SK-N-SH (cell line): ENCODE data around the gene DNAH10. TPM values are rescaled to one million over a fixed set of nuclear protein-coding genes. Genes with fewer than 3 reads are reported as not detected.
A peak's percentile ranks its signal among the peaks of the same experiment; 100 is the strongest.

ENCODE experiments used
- CTCF ChIA-PET: fragments of 300-600, 350-600 bp; formaldehyde crosslinking; extraction: SDS; loops from one replicate; lab custom pipeline; 2021; lab: Yijun Ruan, JAX
- POLR2A ChIA-PET: fragments of 350-600 bp; sonication (Branson Sonifier 250); formaldehyde crosslinking; extraction: SDS; loops from one replicate; lab custom pipeline; 2020; ENCODE audit warnings: antibody characterized with exemption, inconsistent platforms; lab: Yijun Ruan, JAX
- DNase-seq: peaks from one replicate; pipeline ENCODE4 v3.0.0; 2012
- H2AFZ ChIP-seq: fragments of 200-600 bp; sonication (generic); 2 replicates; pipeline ENCODE4 v1.8.1; 2016; ENCODE audit warnings: antibody characterized with exemption, mild to moderate bottlenecking, low read depth
- H3F3A ChIP-seq: fragments of 200-600 bp; sonication (generic); replicated peaks from 2 replicates; pipeline ENCODE3; 2016; ENCODE audit warnings: antibody characterized with exemption, mild to moderate bottlenecking; ENCODE audit not compliant: insufficient read depth
- H3K27ac ChIP-seq, 2 experiments: fragments of 200-500 bp in 1 of 2; fragments of 200-600 bp in 1 of 2; sonication (Bioruptor generic) in 1 of 2; sonication (generic), shearing (Covaris generic) in 1 of 2; 2 replicates each; pipeline versions ENCODE4 v1.5.1 to v1.6.1; 2014 to 2016; ENCODE audit warnings: low read depth in 2 of 2, inconsistent platforms in 1 of 2, low read length in 1 of 2, mild to moderate bottlenecking in 1 of 2, mixed read lengths in 1 of 2
- H3K27me3 ChIP-seq: fragments of 200-600 bp; sonication (generic), shearing (Covaris generic); 2 replicates; pipeline ENCODE4 v1.6.1; 2016; ENCODE audit warnings: mixed run types; ENCODE audit not compliant: insufficient read depth
- H3K36me3 ChIP-seq, 2 experiments: fragments of 200-500 bp in 1 of 2; fragments of 200-600 bp in 1 of 2; sonication (Bioruptor generic) in 1 of 2; sonication (generic) in 1 of 2; replicated peaks in 1 of 2; 2 replicates each; pipeline versions ENCODE3 to v1.5.1; 2014 to 2016; ENCODE audit warnings: low read length in 1 of 2, mild to moderate bottlenecking in 1 of 2; ENCODE audit not compliant: insufficient read depth in 2 of 2, control insufficient read depth in 1 of 2
- H3K4me1 ChIP-seq, 2 experiments: fragments of 200-500 bp in 1 of 2; fragments of 200-600 bp in 1 of 2; sonication (Bioruptor generic) in 1 of 2; sonication (generic), shearing (Covaris generic) in 1 of 2; 2 replicates each; pipeline versions ENCODE4 v1.5.1 to v1.6.1; 2014 to 2016; ENCODE audit warnings: low read depth in 1 of 2, low read length in 1 of 2, mixed run types in 1 of 2; ENCODE audit not compliant: insufficient read depth in 2 of 2, control insufficient read depth in 1 of 2
- H3K4me2 ChIP-seq: fragments of 200-600 bp; sonication (generic), shearing (Covaris generic); 2 replicates; pipeline ENCODE4 v1.6.1; 2017; ENCODE audit warnings: mixed run types
- H3K4me3 ChIP-seq, 2 experiments: fragments of 200-500 bp in 1 of 2; fragments of 200-600 bp in 1 of 2; sonication (Bioruptor generic) in 1 of 2; sonication (generic), shearing (Covaris generic) in 1 of 2; 2 replicates each; pipeline versions ENCODE4 v1.5.1 to v1.8.1; 2014 to 2016; ENCODE audit warnings: low read depth in 2 of 2, inconsistent platforms in 1 of 2, low read length in 1 of 2, mild to moderate bottlenecking in 1 of 2, mixed read lengths in 1 of 2, moderate library complexity in 1 of 2
- H3K79me2 ChIP-seq: fragments of 200-600 bp; sonication (generic); 2 replicates; pipeline ENCODE4 v1.8.1; 2017; ENCODE audit warnings: mild to moderate bottlenecking; ENCODE audit not compliant: insufficient read depth
- H3K9ac ChIP-seq: fragments of 200-600 bp; sonication (generic); 2 replicates; pipeline ENCODE4 v1.6.1; 2017; ENCODE audit warnings: mixed run types
- H3K9me2 ChIP-seq: fragments of 200-600 bp; sonication (generic); 2 replicates; pipeline ENCODE4 v1.6.1; 2017; ENCODE audit warnings: mixed run types
- H3K9me3 ChIP-seq: fragments of 200-600 bp; sonication (generic); 2 replicates; pipeline ENCODE4 v1.6.1; 2017; ENCODE audit warnings: mixed run types, mild to moderate bottlenecking, moderate library complexity
- H4K20me1 ChIP-seq: fragments of 200-600 bp; sonication (generic); 2 replicates; pipeline ENCODE4 v1.6.1; 2017; ENCODE audit warnings: mild to moderate bottlenecking, mixed run types; ENCODE audit not compliant: insufficient read depth
- CHD2 ChIP-seq: fragments of 150-350 bp; IDR thresholded peaks from 2 replicates; pipeline ENCODE4 v1.6.1; 2018; ENCODE audit warnings: low read length; ENCODE audit not compliant: partially characterized antibody
- EZH2phosphoT487 ChIP-seq: fragments of 200-600 bp; sonication (generic); IDR thresholded peaks from 2 replicates; pipeline ENCODE4 v1.6.1; 2017; ENCODE audit warnings: low read depth, mixed run types, mild to moderate bottlenecking, antibody characterized with exemption, moderate library complexity, borderline replicate concordance
- FOSL2 ChIP-seq: IDR thresholded peaks from 2 replicates; pipeline ENCODE4 v1.4.0; 2012; ENCODE audit warnings: low read depth, mild to moderate bottlenecking, moderate library complexity, borderline replicate concordance
- FOXJ3 ChIP-seq: sonication (generic); formaldehyde crosslinking; IDR thresholded peaks from 2 replicates; pipeline ENCODE4 v1.5.1; 2020; ENCODE audit warnings: mild to moderate bottlenecking, missing genetic modification reagents
- FOXM1 ChIP-seq: IDR thresholded peaks from 2 replicates; pipeline ENCODE4 v1.4.0; 2012; ENCODE audit warnings: low read depth, mild to moderate bottlenecking
- GATA2 ChIP-seq: sonication (generic); formaldehyde crosslinking; IDR thresholded peaks from 2 replicates; pipeline ENCODE4 v1.5.0; 2020; ENCODE audit warnings: mild to moderate bottlenecking, missing genetic modification reagents
- JUND ChIP-seq: IDR thresholded peaks from 2 replicates; pipeline ENCODE4 v1.4.0; 2012
- MEF2A ChIP-seq: IDR thresholded peaks from 2 replicates; pipeline ENCODE4 v1.4.0; 2012; ENCODE audit warnings: low read depth, borderline replicate concordance
- MXI1 ChIP-seq: IDR thresholded peaks from 2 replicates; pipeline ENCODE4 v1.6.1; 2012; ENCODE audit warnings: mild to moderate bottlenecking, low read depth, low read length, improper control_type of control experiment
- NRF1 ChIP-seq: IDR thresholded peaks from 2 replicates; pipeline ENCODE4 v1.6.1; 2012; ENCODE audit warnings: low read depth, mild to moderate bottlenecking, low read length
- PBX3 ChIP-seq: IDR thresholded peaks from 2 replicates; pipeline ENCODE4; 2012
- RAD21 ChIP-seq: IDR thresholded peaks from 2 replicates; pipeline ENCODE4 v1.6.1; 2012; ENCODE audit warnings: mild to moderate bottlenecking, low read length
- RFX5 ChIP-seq: IDR thresholded peaks from 2 replicates; pipeline ENCODE4 v1.6.1; 2012; ENCODE audit warnings: mild to moderate bottlenecking, improper control_type of control experiment, low read length
- SIN3A ChIP-seq: IDR thresholded peaks from 2 replicates; pipeline ENCODE4 v1.6.1; 2012; ENCODE audit warnings: low read depth, mild to moderate bottlenecking, low read length, moderate library complexity, borderline replicate concordance
- SMC3 ChIP-seq: IDR thresholded peaks from 2 replicates; pipeline ENCODE4 v1.6.1; 2012; ENCODE audit warnings: low read depth, low read length, improper control_type of control experiment
- TAF1 ChIP-seq: IDR thresholded peaks from 2 replicates; pipeline ENCODE4 v1.6.1; 2012; ENCODE audit warnings: low read depth, mild to moderate bottlenecking, low read length, moderate library complexity, borderline replicate concordance
- TEAD4 ChIP-seq: IDR thresholded peaks from 2 replicates; pipeline ENCODE4 v1.4.0; 2012; ENCODE audit warnings: mild to moderate bottlenecking, borderline replicate concordance; ENCODE audit not compliant: insufficient read depth
- YY1 ChIP-seq: IDR thresholded peaks from 2 replicates; pipeline ENCODE4 v1.4.0; 2012; ENCODE audit warnings: low read depth, mild to moderate bottlenecking
- WGBS: methylation state at CpG from one replicate; pipeline ENCODE4 v1.1.6; 2017; ENCODE audit warnings: low lambda C conversion rate; 5-methylcytosine and 5-hydroxymethylcytosine counted together
- polyA plus RNA-seq, 3 experiments: library from polyadenylated mRNA; depleted of rRNA; stranded (reverse); fragments of >200 nt; gene quantifications; 2 replicates each; pipeline ENCODE4 v1.2.3, GENCODE V29; 2012
- TF ChIP-seq, protein P1 (sequence below): IDR thresholded peaks from 2 replicates; pipeline ENCODE4 v1.4.0; 2012; ENCODE audit warnings: low read depth, borderline replicate concordance
- TF ChIP-seq, protein P2 (sequence below): fragments of 200-600 bp; sonication (generic); IDR thresholded peaks from 2 replicates; pipeline ENCODE4 v1.6.1; 2017; ENCODE audit warnings: antibody characterized with exemption, mild to moderate bottlenecking, moderate library complexity
- TF ChIP-seq, protein P3 (sequence below): IDR thresholded peaks from 2 replicates; pipeline ENCODE4 v1.4.0; 2012; ENCODE audit warnings: low read depth

The DNAH10 gene
- polyA plus RNA-seq, 1 of the 3 experiments (the other 2 are of a cell fraction): 0.13 TPM

GRCh38 chr12:123799227-123799626 lies 37.1 kb downstream of the DNAH10 start:
- WGBS: 85% methylated on average over 13 of the region's 13 CpGs
- no peaks in the 10 kb centered on the region for H3F3A ChIP-seq
- no peaks in the 10 kb centered on the region for H3K9me2 ChIP-seq
- ChIA-PET CTCF (interaction anchor here (1.0 kb wide), 1 partner anchor 43 kb away, joined by 3 read pairs; no protein-coding TSS in a partner anchor), POLR2A (no interaction called here)
- no peak overlapping the region for H3K9ac ChIP-seq
- peaks cover 0 to 9% of the 10 kb centered on the region in 2 experiments; a peak in 1 of 4 replicates for H3K4me1 ChIP-seq
- no peaks in the 10 kb centered on the region for H3K79me2 ChIP-seq
- no peaks in the 10 kb centered on the region for H3K36me3 ChIP-seq
- no peak overlapping the region for H2AFZ ChIP-seq
- H4K20me1 ChIP-seq: no peaks in the 10 kb centered on the region
- no peak overlapping the region for H3K27ac ChIP-seq
- H3K9me3 ChIP-seq: no peaks in the 10 kb centered on the region
- DNase-seq: no peak
- H3K4me2 ChIP-seq: no peak overlapping the region
- TF ChIP-seq TEAD4 (no peak), RAD21 (no peak)
- TF ChIP-seq, protein P1, sequence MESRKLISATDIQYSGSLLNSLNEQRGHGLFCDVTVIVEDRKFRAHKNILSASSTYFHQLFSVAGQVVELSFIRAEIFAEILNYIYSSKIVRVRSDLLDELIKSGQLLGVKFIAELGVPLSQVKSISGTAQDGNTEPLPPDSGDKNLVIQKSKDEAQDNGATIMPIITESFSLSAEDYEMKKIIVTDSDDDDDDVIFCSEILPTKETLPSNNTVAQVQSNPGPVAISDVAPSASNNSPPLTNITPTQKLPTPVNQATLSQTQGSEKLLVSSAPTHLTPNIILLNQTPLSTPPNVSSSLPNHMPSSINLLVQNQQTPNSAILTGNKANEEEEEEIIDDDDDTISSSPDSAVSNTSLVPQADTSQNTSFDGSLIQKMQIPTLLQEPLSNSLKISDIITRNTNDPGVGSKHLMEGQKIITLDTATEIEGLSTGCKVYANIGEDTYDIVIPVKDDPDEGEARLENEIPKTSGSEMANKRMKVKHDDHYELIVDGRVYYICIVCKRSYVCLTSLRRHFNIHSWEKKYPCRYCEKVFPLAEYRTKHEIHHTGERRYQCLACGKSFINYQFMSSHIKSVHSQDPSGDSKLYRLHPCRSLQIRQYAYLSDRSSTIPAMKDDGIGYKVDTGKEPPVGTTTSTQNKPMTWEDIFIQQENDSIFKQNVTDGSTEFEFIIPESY: no peak
- H3K27me3 ChIP-seq: no peaks in the 10 kb centered on the region
- no peak overlapping the region for H3K4me3 ChIP-seq

GRCh38 chr12:123801573-123802178 lies 39.6 kb downstream of the DNAH10 start:
- Histone ChIP-seq H3K9me2 (no peaks in the 10 kb centered on the region), H3F3A (no peaks in the 10 kb centered on the region), H3K4me2 (no peak overlapping the region), H2AFZ (no peak overlapping the region), H3K9me3 (no peaks in the 10 kb centered on the region), H3K4me3 (no peak overlapping the region), H3K9ac (no peak overlapping the region), H3K27me3 (no peaks in the 10 kb centered on the region), H3K36me3 (no peaks in the 10 kb centered on the region), H3K4me1 (no peaks in the 10 kb centered on the region), H3K27ac (no peak overlapping the region)
- CTCF ChIA-PET: interaction anchor here (1.1 kb wide), 1 partner anchor 17 kb away, joined by 3 read pairs; no protein-coding TSS in a partner anchor
- no peak for DNase-seq
- WGBS: 39% methylated on average over 8 of the region's 8 CpGs
- TF ChIP-seq TAF1 (no peak), SMC3 (peak; percentile 25), EZH2phosphoT487 (no peak), JUND (no peak), GATA2 (no peak), FOXJ3 (CRISPR knock-in tag) (no peak), FOSL2 (no peak), FOXM1 (no peak), PBX3 (no peak), NRF1 (no peak), SIN3A (no peak), YY1 (no peak), CHD2 (no peak), RFX5 (no peak), TEAD4 (no peak), MXI1 (no peak), MEF2A (no peak), RAD21 (peak; percentile 38)
- TF ChIP-seq, protein P2, sequence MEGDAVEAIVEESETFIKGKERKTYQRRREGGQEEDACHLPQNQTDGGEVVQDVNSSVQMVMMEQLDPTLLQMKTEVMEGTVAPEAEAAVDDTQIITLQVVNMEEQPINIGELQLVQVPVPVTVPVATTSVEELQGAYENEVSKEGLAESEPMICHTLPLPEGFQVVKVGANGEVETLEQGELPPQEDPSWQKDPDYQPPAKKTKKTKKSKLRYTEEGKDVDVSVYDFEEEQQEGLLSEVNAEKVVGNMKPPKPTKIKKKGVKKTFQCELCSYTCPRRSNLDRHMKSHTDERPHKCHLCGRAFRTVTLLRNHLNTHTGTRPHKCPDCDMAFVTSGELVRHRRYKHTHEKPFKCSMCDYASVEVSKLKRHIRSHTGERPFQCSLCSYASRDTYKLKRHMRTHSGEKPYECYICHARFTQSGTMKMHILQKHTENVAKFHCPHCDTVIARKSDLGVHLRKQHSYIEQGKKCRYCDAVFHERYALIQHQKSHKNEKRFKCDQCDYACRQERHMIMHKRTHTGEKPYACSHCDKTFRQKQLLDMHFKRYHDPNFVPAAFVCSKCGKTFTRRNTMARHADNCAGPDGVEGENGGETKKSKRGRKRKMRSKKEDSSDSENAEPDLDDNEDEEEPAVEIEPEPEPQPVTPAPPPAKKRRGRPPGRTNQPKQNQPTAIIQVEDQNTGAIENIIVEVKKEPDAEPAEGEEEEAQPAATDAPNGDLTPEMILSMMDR: peak; percentile 65
- TF ChIP-seq, protein P3, sequence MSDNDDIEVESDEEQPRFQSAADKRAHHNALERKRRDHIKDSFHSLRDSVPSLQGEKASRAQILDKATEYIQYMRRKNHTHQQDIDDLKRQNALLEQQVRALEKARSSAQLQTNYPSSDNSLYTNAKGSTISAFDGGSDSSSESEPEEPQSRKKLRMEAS: no peak
- TF ChIP-seq, all 33 proteins: peak for 3
- Histone ChIP-seq H4K20me1 (no peaks in the 10 kb centered on the region), H3K79me2 (no peaks in the 10 kb centered on the region)
- POLR2A ChIA-PET: no interaction called here
